Ascending aorta (tissue), 2 donors: ENCODE measurements around the gene ARHGAP32. TPM values are rescaled to one million over a fixed set of nuclear protein-coding genes. Genes with fewer than 3 reads are reported as not detected.
"Not testable (repeated sequence)": the region's sequence is repeated elsewhere in the genome, so short reads cannot be mapped to it uniquely, and the experiment has no call there.

Source experiments
- DNase-seq, 2 donors: peaks; one replicate each; pipeline ENCODE4 v3.0.0-alpha.2; 2019; ENCODE audit warnings: low spot score in 2 of 2
- H3K27ac ChIP-seq, 2 donors: fragments of 200-600 bp; sonication (generic); one replicate each; pipeline ENCODE4 v1.5.1; 2016 to 2017; ENCODE audit warnings: mild to moderate bottlenecking in 1 of 2
- H3K27me3 ChIP-seq: fragments of 200-600 bp; sonication (generic); one replicate; pipeline ENCODE4 v1.5.1; 2017
- H3K36me3 ChIP-seq, 2 donors: fragments of 200-600 bp; sonication (generic); one replicate each; pipeline ENCODE4 v1.5.1; 2016
- H3K4me1 ChIP-seq, 2 donors: fragments of 200-600 bp; sonication (generic); one replicate each; pipeline ENCODE4 v1.5.1; 2016 to 2017; ENCODE audit warnings: mild to moderate bottlenecking in 1 of 2
- H3K4me3 ChIP-seq, 2 donors: fragments of 200-600 bp; sonication (generic); one replicate each; pipeline ENCODE4 v1.5.1; 2016 to 2017; ENCODE audit warnings: mild to moderate bottlenecking in 1 of 2
- H3K9me3 ChIP-seq, 2 donors: fragments of 200-600 bp; sonication (generic); one replicate each; pipeline ENCODE4 v1.5.1; 2016
- intact Hi-C: fragments of 100-400 bp; cut with DNase I; formaldehyde crosslinking; loops from one replicate; pipeline ENCODE4 v1.15.1; 2023
- total RNA-seq: library from RNA; depleted of rRNA; stranded (reverse); fragments of >200 nt; gene quantifications from one replicate; pipeline ENCODE4 v1.1.0, GENCODE V29; 2016
- TF ChIP-seq, protein P1 (sequence below), 3 experiments: fragments of 200-600 bp in 2 of 3; fragments of 450-650 bp in 1 of 3; sonication (generic) in 2 of 3; IDR thresholded peaks; one replicate each; pipeline ENCODE4 v1.5.1; 2016 to 2019; ENCODE audit warnings: antibody characterized with exemption in 3 of 3, mild to moderate bottlenecking in 1 of 3, moderate library complexity in 1 of 3

The ARHGAP32 gene
- total RNA-seq, 1 donor from 2014 or later: 4.9 TPM

DNA sequence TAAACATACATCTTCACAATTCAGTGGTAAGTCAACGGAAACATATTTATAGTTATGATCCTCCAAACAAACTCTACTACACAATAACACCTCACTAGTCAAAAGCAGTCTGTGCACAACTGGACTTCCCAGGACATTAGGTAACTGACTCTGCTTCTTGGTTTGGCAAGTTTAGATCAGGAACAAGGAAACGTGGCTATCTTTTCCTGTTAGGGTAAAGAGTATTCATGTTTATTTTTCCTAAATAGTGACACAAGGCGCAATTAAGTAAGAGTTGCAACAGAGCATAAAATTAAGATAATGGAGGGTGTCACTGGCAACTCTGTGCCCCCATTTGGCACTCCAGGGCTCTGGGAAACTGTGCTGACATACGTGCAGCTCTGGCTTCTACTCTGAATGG, 179.2 kb downstream of the ARHGAP32 start:
- H3K4me1 ChIP-seq: no peaks in the 10 kb centered on the region
- H3K27me3 ChIP-seq: no peaks in the 10 kb centered on the region
- H3K9me3 ChIP-seq: no peaks in the 10 kb centered on the region
- intact Hi-C loops: no loop called here
- no peak overlapping the region for H3K4me3 ChIP-seq
- TF ChIP-seq, protein P1, sequence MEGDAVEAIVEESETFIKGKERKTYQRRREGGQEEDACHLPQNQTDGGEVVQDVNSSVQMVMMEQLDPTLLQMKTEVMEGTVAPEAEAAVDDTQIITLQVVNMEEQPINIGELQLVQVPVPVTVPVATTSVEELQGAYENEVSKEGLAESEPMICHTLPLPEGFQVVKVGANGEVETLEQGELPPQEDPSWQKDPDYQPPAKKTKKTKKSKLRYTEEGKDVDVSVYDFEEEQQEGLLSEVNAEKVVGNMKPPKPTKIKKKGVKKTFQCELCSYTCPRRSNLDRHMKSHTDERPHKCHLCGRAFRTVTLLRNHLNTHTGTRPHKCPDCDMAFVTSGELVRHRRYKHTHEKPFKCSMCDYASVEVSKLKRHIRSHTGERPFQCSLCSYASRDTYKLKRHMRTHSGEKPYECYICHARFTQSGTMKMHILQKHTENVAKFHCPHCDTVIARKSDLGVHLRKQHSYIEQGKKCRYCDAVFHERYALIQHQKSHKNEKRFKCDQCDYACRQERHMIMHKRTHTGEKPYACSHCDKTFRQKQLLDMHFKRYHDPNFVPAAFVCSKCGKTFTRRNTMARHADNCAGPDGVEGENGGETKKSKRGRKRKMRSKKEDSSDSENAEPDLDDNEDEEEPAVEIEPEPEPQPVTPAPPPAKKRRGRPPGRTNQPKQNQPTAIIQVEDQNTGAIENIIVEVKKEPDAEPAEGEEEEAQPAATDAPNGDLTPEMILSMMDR (IDR thresholded peaks at IDR 0.05): no peak
- H3K27ac ChIP-seq: no peak overlapping the region
- H3K36me3 ChIP-seq: no peaks in the 10 kb centered on the region
- DNase-seq: no peak

DNA sequence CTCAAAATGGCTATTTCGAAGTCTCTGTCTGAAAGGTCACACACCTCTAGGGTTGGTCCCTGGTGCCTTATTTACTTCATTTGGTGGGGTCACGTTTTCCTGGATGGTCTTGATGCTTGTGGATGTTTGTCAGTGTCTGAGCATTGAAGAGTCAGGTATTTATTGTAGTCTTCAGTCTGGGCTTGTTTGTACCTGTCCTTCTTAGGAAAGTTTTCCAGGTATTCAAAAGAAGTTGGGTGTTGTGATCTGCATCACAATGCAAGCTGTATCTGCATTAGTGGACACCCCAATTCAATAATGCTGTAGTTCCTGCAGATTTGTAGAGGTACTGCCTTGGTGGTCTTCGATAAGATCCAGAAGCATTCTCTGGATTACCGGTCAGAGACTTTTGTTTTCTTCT, 186.0 kb downstream of the ARHGAP32 start:
- peaks cover 3 to 14% of the 10 kb centered on the region in 2 donors for H3K9me3 ChIP-seq
- H3K4me1 ChIP-seq: no peaks in the 10 kb centered on the region
- no peak for DNase-seq
- no peak overlapping the region for H3K27ac ChIP-seq
- TF ChIP-seq, protein P1 (IDR thresholded peaks at IDR 0.05): no peak
- no peaks in the 10 kb centered on the region for H3K27me3 ChIP-seq
- intact Hi-C loops: no loop called here
- H3K36me3 ChIP-seq: no peaks in the 10 kb centered on the region
- no peak overlapping the region for H3K4me3 ChIP-seq

DNA sequence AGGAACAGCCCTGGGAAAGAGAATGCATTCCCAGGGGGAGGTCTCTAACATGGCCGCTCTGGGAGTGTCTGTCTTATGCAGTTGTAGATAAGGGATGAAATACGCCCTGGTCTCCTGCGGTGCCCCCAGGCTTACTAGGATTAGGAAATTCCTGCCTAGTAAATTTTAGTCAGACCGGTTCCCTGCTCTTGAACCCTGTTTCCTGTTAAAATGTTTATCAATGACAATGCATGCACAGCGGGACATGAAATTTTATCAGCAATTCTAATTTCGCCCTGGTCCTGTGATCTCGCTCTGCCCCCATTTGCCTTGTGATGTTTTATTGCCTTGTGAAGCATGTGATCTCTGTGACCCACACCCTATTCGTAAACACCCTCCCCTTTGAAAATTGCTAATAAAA, 193.0 kb downstream of the ARHGAP32 start:
- H3K27me3 ChIP-seq, H3K27ac ChIP-seq, DNase-seq, intact Hi-C loops, H3K36me3 ChIP-seq, H3K4me3 ChIP-seq, H3K4me1 ChIP-seq: not testable (repeated sequence)
- H3K9me3 ChIP-seq: peaks cover 3 to 34% of the 10 kb centered on the region in 2 donors

DNA sequence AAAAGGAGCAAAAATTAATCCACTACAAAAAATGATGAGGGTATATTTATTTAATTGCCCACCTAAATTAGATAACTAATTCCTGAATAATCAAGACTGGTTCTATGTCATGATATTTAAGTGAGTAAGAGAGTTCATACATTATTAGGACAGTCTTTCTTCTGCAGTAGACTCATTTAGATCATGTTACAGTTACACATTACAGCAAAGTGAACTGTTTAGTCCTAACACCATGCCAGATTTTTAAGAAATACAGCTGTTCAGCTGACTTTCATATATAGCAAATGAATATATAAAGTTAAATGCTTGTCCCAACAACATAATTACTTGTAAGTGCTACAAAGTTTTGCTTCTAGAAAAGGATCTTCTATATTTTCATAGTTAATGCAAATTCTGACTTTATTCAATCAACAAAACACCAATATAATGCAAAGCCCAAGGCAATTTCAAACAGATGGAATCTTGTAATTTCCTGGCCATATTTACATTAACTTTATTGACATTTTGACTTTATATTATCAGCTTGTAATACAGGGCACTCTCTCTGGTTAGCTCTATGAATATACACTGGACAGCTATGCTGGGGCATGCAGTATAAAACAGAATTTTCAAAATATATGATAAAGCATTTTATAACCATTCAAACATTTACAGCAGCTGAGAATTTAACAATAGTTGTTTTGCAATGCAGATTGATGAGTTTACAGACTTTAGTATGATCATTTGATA, 203.7 kb downstream of the ARHGAP32 start:
- intact Hi-C loops: no loop called here
- H3K4me3 ChIP-seq: no peak overlapping the region
- no peak for DNase-seq
- H3K27ac ChIP-seq: no peak overlapping the region
- no peaks in the 10 kb centered on the region for H3K9me3 ChIP-seq
- no peaks in the 10 kb centered on the region for H3K27me3 ChIP-seq
- TF ChIP-seq, protein P1 (IDR thresholded peaks at IDR 0.05): no peak
- H3K4me1 ChIP-seq: no peaks in the 10 kb centered on the region
- H3K36me3 ChIP-seq: no peaks in the 10 kb centered on the region

DNA sequence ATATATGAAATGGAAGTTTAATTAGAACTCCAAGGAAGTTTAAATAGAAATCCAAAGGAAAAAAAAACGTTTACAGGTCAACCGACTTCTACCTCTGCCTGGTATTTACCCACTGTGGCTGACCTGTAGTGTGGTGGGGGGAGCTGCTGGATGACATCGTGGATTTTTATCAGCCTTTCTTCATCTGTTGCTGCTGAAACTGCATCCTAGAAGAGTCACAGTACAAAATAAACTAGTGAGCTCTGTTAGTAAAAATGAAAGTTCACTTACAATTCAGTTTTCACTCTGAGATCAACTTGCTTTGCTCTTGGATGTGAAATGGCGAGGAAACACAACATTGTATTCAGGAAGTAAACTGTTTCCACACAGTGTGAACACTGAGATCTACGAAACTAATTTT, 206.2 kb downstream of the ARHGAP32 start:
- H3K36me3 ChIP-seq: peaks cover 3 to 9% of the 10 kb centered on the region in 2 donors
- intact Hi-C loops: no loop called here
- H3K27me3 ChIP-seq: no peaks in the 10 kb centered on the region
- H3K27ac ChIP-seq: no peak overlapping the region
- no peak overlapping the region for H3K4me3 ChIP-seq
- no peak for DNase-seq
- H3K4me1 ChIP-seq: no peaks in the 10 kb centered on the region
- H3K9me3 ChIP-seq: no peaks in the 10 kb centered on the region
- TF ChIP-seq, protein P1 (IDR thresholded peaks at IDR 0.05): no peak

DNA sequence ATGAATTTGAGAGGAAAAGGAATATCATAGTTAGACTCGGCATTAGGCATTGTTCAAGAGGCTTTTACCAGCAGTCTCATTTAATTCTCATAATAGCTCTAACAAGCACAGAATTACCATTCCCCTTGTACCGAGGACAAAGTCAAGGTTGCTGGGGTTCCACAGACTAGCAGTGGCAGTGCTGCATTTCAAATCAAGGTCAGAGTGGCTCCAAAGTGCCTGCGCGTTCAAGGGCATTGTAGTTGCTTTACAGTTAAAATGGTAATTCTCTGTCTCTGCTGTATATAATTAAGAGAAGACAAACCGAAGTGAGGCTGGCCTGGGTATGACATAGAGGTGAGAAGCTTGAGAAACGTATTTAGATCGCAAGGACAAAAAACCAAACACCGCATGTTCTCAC, 209.1 kb downstream of the ARHGAP32 start:
- Histone ChIP-seq H3K27ac (no peak overlapping the region), H3K4me1 (no peaks in the 10 kb centered on the region), H3K9me3 (no peaks in the 10 kb centered on the region), H3K36me3 (peaks cover 5 to 12% of the 10 kb centered on the region in 2 donors), H3K27me3 (no peaks in the 10 kb centered on the region), H3K4me3 (no peak overlapping the region)
- no peak for DNase-seq
- TF ChIP-seq, protein P1 (IDR thresholded peaks at IDR 0.05): no peak
- intact Hi-C loops: no loop called here
